HG02973 (cell line): Measurements from ENCODE around the gene COL4A1.

Experiments used
- ATAC-seq: cut with Tn5 transposase; IDR thresholded peaks from one replicate; pipeline ENCODE4 v1.9.1; 2021; ENCODE audit warnings: moderate library complexity; ENCODE audit not compliant: unreplicated experiment

Gene COL4A1

GRCh38 chr13:110309661-110310524 is 2.9 kb upstream of the COL4A1 start:
- no peak for ATAC-seq

- ATAC-seq = no peak
Observed at GRCh38 chr13:110308656-110309359, 1.9 kb upstream of the COL4A1 start.

DNA sequence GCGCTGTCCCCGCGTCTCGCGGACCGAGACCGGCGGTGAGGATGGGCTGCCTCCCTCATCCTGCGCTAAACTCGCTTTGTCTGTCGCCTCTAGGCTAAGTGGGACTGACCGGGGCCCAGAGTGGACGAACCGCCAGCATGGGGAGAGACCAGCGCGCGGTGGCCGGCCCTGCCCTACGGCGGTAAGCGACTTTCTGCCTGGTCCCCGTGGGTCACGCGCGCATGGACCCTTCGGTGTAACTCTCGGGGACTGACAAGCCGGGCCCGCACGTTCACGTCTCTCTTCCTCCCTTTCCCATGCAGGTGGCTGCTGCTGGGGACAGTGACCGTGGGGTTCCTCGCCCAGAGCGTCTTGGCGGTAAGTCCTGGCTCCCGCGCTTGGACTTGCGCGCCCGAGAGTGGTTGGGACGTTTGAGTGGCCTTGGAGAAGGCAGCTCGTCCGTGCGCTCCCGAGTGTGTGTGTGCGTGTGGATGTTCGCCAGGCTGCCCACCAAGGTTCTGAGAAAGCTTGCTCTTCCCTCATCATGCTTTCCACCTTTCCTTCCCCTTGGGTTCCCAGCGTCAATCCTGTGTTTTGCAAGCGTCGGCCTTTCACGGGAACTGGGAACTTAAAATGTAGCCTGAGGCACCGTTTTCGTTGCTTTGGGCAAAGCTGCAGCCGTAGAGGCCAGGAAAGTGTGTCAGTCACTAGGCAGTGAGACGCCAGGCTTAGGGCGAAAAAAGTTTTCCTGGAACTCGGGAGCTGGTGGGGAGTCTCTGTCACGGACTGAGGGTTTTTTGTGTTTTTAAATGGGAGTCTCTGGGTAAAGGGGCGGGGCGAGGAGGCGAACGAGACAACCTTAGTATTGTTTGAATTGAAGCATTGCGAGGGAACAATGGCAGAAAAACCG is 1.1 kb upstream of the COL4A1 start:
- ATAC-seq = no peak

GRCh38 chr13:110306340-110306959 is 507 bp downstream of the COL4A1 start:
- ATAC-seq = no peak

DNA sequence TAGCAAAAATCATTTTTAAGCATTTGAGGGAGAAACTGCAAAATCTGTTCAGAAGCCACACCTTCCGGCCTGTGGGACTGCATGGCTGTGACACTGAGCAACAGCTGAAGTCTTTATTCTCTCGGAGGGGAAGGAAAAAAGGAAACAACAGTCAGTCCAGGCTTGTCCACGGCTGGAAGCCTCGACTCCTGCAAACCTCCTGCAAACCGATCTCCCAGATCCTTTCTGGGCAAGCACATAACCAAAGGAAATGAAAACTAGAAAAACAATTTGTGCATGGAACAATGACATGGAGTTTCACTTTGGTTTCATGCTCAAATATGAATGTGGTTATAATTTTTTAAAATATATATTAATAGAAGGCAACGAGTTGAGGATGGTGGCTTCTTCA is 1.0 kb downstream of the COL4A1 start:
- ATAC-seq = no peak

- ATAC-seq = no peak
Observed at GRCh38 chr13:110305544-110305943, 1.4 kb downstream of the COL4A1 start.

DNA sequence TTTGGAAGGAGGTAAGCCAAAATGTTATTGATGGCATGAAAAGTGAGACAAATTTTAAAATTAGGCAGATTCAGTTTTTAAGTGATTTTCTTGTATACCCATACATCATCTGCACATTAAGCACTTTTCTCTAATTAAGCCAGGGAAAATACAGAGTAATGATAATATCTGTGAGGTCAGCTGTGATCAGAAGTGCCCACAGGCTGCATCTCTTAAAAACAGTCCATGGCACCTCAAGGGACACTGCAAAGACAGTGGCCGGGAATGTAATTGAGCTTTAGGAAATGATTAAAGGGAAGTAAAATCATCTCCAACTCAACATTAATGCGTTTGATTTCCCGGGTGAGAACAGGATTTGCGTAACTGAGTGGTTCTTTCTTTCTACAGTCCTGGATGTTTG is 2.0 kb downstream of the COL4A1 start:
- no peak for ATAC-seq

- no peak for ATAC-seq
Observed at GRCh38 chr13:110304256-110304655, 2.7 kb downstream of the COL4A1 start.

GRCh38 chr13:110303644-110304043 is 3.3 kb downstream of the COL4A1 start:
- no peak for ATAC-seq

DNA sequence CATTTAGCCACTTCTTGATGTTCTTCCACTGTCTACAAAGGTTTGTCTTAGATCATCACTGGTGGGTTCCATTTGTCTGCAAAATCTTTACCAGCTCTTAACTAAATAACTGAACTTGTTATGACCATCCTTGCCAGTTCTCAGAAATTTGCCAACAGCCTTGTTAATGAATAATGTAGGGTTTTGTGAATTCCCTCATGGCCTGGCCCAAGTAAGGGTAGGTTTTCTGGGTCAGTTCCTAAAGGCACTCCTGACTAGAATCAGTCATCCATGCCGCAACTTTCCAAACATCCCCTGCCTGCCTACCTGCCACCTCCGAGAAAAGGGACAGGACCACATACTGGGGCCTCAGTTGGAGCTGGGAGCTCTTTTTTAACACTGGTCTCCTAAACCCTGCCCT is 4.0 kb downstream of the COL4A1 start:
- ATAC-seq = no peak

GRCh38 chr13:110301606-110302553 is 5.1 kb downstream of the COL4A1 start:
- no peak for ATAC-seq

- no peak for ATAC-seq
Observed at GRCh38 chr13:110301083-110301482, 5.9 kb downstream of the COL4A1 start.

GRCh38 chr13:110300090-110300815 is 6.7 kb downstream of the COL4A1 start:
- ATAC-seq = no peak

- no peak for ATAC-seq
Observed at GRCh38 chr13:110299283-110299840, 7.6 kb downstream of the COL4A1 start.

DNA sequence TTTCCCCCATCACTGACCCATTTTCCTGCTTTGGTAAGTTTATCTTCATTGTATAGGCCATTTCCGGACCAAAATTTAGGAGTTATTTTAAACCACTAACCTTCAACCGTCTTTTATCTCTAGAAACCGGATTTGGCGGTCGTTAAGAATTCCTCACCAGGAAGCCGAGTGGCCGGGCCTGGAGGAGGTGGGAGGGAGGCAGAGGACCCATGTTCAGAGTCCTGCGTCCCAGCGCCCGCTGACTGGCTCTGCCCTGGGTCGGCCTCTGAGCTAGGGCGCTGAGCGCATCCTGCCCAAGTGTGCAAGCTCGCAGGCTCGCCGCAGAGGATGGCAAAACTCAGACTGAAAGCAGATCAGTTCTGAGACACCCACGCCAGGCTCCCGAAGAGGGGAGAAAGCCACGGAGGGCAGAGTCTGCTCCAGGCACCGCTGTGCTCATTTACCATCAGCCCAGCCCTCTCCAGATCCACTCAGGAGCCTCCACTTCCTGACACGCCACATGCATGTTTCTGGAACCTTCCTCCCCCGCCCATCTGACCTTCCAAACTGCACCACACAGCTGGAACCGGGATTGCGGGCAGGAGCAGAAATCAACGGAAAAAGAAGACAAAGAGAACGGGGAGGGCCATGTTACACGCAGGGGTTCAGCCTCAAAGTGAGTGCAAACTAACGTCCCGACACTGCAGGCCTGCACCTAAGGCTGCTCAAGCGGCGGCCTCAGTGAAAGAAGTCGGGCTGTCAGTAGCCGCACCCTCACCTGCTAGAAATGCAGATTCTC is 8.3 kb downstream of the COL4A1 start:
- ATAC-seq = no peak

DNA sequence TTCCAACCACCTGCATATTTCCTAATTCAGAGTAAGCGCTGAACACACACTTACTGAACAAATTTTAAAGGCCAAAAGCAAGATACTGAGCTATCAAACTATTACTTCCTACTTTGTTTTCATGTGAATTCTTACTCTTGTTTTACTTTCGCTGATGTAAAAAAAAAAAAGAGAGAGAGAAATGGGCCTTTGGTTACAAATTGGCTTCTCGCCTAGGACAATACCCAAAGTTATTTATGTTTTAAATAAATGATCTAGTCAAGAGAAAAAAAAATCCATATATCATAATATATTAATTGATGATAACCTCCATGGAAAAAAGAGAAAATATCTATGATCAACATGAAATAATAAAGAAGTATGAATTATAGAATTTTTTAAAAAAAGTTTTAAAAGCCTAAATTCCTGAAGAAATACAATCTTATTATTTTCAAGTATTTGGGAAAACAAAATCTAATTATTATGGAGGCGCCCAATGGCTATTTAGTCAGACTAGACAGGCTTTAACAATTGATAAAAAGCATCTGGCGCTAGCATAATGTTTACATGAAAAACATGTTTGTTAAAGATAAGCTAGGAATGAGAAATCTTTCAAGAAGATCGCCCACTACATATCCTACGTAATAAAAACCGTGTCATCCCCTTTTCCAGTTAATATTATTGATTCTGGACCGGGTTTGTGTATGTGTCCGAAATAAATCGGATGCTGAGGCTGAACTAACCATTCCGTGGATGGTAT is 9.0 kb downstream of the COL4A1 start:
- ATAC-seq = no peak

GRCh38 chr13:110297011-110297410 is 9.9 kb downstream of the COL4A1 start:
- no peak for ATAC-seq
